HG03442 (cell line): ENCODE results near the gene TMTC1.

ENCODE experiments used
- ATAC-seq: cut with Tn5 transposase; IDR thresholded peaks from one replicate; pipeline ENCODE4 v1.9.1; 2021; ENCODE audit warnings: mild to moderate bottlenecking, moderate library complexity; ENCODE audit not compliant: unreplicated experiment

The TMTC1 gene

DNA sequence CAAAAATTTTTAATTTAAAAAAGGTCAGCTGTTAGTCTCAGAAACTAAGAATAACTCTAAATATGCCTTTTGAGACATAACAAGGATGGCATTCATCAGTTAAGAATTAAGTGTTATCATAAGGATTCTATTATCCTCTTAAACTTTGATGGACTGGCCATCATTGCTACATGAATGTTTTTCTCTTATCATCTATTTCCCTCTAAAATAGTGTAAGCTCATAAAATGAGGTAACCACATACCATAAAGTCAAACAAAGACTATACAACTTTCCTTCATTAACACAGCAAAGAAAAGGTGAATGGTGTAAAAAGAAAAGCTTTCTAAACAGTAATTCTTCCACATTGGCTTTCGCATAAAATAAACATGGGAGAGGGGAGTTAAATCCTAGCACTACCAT, 41.1 kb downstream of the TMTC1 start:
- ATAC-seq: no peak

- ATAC-seq: no peak
Measured at GRCh38 chr12:29741342-29742241, 42.1 kb downstream of the TMTC1 start.

DNA sequence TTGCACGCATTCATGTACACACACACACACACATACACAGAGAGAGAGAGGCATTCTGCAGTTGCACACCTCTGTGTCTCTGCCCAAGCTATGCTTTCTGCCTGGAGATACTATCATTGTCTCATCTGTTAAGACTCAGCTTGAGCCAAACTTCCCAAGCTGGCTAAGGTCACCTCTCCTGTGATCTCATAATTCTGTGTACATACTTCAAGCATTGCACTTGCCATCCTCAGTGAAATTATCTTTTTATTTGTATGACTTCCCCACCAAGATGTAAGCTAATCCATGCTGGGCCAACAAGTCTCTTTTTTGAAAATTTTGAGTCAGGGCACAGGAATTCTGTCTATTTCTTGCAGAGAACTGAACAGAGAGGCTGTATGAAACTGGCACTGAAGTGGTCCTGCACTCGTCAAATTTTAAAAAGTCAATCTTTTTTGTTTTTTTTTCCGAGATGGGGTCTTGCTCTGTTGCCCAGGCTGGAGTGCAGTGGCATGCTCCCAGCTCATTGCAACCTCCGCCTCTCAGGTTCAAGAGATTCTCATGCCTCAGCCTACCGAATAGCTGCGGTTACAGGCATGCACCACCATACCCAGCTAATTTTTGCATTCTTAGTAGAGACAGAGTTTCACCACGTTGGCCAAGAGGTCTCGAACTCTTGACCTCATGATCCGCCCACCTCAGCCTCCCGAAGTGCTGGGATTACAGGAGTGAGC, 44.3 kb downstream of the TMTC1 start:
- ATAC-seq: no peak

DNA sequence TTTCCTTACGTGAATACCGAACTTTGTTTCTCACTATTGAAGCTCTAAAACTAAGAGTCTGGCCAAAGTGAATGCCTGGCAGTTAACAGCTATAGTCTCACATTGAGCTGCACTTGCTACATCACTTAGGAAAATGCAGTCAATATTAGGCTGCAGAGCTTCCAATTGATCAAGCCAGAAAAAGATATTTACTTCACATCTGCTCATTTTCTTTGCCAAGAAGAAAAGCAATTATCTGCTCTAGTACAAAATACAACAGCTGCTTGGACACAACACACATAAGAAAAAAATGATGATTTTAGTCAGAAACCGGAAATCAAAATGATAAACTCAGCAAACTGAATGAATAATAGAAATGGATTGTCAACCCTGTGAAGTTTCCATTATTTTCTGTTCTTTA, 45.4 kb downstream of the TMTC1 start:
- no peak for ATAC-seq

DNA sequence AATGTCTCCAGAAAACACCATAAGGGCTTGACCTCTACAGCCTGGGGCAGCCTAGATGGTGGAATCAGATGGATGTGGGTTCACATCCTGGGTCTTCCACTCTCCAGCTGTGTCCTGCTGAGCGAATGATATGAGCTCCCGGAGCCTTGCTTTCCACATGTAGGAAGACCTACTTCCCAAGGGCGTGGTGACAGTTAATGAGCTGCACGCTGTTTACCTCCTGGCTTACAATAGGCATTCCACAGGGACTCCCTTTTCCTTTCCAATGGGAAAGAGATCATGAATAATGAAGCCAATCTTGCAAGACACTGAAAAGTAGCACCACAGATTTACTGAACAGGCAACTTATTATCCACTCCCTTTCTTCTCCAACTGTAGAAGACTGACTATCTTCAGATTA, 46.1 kb downstream of the TMTC1 start:
- no peak for ATAC-seq

DNA sequence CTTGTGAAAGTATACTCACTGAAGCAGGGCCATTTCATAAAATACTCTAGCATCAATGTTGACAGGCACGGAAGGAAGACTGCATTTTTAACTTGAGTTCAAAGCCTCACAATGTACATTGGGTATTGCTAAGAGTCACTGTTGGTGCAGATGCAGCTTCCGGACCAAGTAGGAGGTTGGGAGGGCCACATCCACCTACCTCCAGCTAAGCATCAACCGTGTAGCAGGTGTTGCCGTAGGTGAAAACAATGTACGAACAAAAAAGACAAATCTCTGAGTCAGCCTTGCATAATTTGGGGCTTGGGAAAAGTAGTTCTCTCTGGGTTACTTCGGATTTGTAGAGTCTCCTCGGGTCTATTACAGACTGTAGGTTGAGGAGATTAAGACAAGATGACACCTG, 48.1 kb downstream of the TMTC1 start:
- no peak for ATAC-seq

GRCh38 chr12:29734734-29735133, 49.0 kb downstream of the TMTC1 start:
- ATAC-seq: no peak

DNA sequence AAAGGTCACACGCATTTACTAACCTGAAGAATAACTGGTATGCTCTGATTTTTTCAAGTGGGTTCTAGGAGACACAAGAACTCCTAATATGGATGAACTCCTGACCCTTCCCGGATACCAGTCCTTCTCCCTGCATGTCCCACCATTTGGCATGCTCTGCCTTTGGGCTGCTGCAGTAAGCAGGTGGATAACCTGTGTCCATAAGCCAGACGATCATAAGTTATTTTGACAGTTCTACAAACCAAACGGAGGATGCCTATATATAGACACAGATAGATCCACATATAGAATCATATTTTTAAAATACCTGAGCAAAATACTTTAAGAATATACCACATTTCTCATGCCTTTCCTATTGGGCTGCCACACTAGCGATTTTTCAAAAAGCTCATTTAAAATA, 49.4 kb downstream of the TMTC1 start:
- ATAC-seq: no peak

- no peak for ATAC-seq
Measured at GRCh38 chr12:29733501-29733900, 50.2 kb downstream of the TMTC1 start.

- ATAC-seq: no peak
Measured at GRCh38 chr12:29733060-29733459, 50.7 kb downstream of the TMTC1 start.

- no peak for ATAC-seq
Measured at GRCh38 chr12:29732593-29732992, 51.1 kb downstream of the TMTC1 start.

GRCh38 chr12:29732191-29732590, 51.6 kb downstream of the TMTC1 start:
- ATAC-seq: no peak

- ATAC-seq: no peak
Measured at GRCh38 chr12:29731591-29731990, 52.2 kb downstream of the TMTC1 start.

- no peak for ATAC-seq
Measured at GRCh38 chr12:29730481-29730880, 53.3 kb downstream of the TMTC1 start.

- no peak for ATAC-seq
Measured at GRCh38 chr12:29728030-29728429, 55.7 kb downstream of the TMTC1 start.

GRCh38 chr12:29726741-29727348, 56.9 kb downstream of the TMTC1 start:
- ATAC-seq: no peak

DNA sequence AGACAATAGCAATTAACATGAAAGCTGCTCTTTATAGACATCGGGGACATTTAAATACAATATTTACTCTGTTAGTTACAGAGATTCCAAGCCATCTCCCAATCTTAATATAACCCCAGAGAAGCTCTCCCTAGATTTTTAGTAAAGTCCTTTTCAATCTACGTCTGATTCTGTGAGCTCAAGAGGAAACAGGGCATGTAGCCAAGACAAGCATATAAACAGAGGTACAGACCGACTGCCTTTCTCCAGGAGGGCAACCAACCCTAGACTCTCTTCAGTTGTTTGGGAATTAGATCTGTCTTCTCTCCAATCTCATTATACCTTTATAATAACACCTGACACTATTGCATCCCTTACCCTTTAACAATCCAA, 57.4 kb downstream of the TMTC1 start:
- ATAC-seq: no peak

DNA sequence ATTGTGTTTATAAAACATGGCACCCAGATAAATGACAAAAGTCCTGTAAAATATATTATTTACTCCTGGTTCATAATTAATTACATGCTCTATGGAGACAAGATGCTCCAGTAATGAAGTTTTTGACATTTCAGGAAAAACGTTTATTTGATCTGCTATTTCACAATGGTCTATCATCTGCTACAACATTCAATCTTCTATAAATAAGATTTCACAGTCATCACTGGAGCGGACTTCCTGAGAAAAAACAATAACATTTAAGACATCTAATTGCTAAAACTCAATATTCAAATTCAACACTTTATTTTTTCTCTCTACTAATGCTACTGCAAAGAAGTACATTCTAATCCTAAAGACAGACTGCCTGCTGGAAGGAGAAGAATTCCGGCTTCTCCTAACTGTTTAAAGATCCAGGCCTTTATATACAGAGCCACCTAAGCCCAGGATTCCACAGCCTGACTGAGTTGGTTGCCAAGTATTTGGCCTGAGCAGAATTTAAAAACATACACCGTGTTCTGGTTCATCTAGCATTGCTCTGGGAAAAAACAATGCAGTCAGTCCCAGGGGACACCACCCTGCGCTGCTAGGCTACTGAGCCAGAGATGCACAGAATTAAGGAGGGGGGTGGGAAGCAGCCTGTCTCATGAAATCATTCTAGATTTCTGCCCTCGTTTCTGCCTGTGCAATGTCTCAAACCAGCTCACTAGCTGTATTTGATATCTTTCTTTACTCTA, 58.0 kb downstream of the TMTC1 start:
- ATAC-seq: no peak

DNA sequence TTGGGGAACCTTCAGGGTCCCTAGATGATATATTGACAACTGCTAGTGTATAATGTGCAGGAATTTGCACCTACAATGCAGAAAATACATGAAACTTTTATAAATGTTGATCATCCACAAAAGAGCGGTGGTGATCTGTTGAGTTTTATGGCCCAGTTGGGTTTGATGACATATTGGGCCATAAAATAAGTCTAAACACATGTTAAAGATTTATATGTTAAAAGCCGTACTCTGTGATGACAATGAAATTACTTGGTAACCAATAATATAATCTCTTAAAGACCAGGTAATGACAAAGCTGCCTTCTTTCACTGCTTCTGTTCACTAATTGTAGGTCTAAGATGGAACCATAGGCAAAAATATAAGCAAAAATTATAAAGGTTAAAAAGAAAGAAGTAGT, 61.6 kb downstream of the TMTC1 start:
- no peak for ATAC-seq

DNA sequence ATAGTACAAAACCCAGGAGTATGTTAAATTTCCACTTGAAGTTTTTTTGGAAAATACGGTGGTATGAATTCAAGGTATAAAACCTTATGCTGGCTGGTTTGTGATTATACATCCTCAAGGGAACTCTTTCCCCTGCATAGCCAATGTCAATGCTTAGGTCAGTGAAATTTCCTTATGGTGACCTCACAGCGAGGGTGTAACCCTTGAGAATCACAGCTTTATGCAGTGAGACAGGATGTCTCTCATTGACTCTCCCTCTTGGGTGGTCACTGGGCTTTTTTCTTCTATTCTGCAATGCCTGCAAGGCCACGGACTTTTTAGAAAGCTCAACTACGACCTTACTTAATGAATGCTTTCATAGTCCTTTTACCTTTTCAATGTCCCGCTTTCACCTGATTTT, 64.4 kb downstream of the TMTC1 start:
- ATAC-seq: no peak

DNA sequence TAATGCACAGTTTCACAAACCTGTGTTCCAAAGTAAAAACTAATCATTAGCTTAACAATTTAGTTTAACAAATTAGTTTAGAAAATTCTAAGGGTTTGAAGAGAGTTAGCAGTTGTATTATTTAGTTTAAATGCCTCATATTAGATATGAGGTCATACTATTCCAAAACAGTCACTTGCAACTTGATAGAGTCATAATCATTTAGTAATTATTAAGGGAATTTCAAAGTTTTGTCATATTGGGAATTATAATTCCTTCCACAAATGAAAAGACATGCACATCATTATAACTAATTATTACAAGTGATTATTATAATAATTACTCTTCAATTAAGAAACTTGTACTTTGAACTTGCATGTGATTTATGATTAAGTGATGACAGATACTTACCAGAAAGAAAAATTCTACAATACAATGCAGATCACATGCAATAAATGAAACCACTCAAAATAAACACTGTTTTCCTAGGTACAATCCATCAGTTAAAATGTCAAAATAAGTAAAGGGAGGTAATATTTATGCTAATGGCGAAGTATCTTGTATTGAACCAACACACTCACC, 66.1 kb downstream of the TMTC1 start:
- no peak for ATAC-seq
